Peyer's patch (tissue), 4 donors: Measurements from ENCODE around the gene PLCH2. TPM values are rescaled to one million over a fixed set of nuclear protein-coding genes. Genes with fewer than 3 reads are reported as not detected.
A peak's percentile ranks its signal among the peaks of the same experiment; 100 is the strongest.

Experiments
- DNase-seq, 3 donors: peaks; one replicate each; pipeline ENCODE4 v3.0.0-alpha.2; 2017 to 2019
- H3K27ac ChIP-seq, 4 donors: fragments of 200-600 bp; sonication (generic); one replicate each; pipeline ENCODE4 v1.5.1; 2016 to 2019
- H3K27me3 ChIP-seq, 2 donors: fragments of 200-600 bp; sonication (generic); one replicate each; pipeline ENCODE4 v1.5.1; 2019
- H3K36me3 ChIP-seq, 3 donors: fragments of 200-600 bp; sonication (generic); one replicate each; pipeline ENCODE4 v1.5.1; 2016 to 2019
- H3K4me1 ChIP-seq, 4 donors: fragments of 200-600 bp; sonication (generic); one replicate each; pipeline ENCODE4 v1.5.1; 2016 to 2019
- H3K4me3 ChIP-seq, 4 donors: fragments of 200-600 bp; sonication (generic); 1 replicate in 3 of 4; 2 replicates in 1 of 4; pipeline ENCODE4 v1.5.1; 2016 to 2019; ENCODE audit warnings: mild to moderate bottlenecking in 1 of 4
- H3K9me3 ChIP-seq, 4 donors: fragments of 200-600 bp; sonication (generic); one replicate each; pipeline ENCODE4 v1.5.1; 2016 to 2019; ENCODE audit warnings: mild to moderate bottlenecking in 1 of 4
- CTCF ChIP-seq, 6 experiments: fragments of 450-650 bp in 4 of 6; fragments of 200-600 bp in 2 of 6; sonication (generic) in 1 of 6; IDR thresholded peaks; one replicate each; pipeline ENCODE4 v1.5.1; 2017 to 2019; ENCODE audit warnings: antibody characterized with exemption in 6 of 6, mild to moderate bottlenecking in 3 of 6, moderate library complexity in 1 of 6
- POLR2A ChIP-seq, 2 donors: fragments of 450-650 bp; IDR thresholded peaks; one replicate each; pipeline ENCODE4 v1.5.1; 2017; ENCODE audit warnings: antibody characterized with exemption in 2 of 2, mild to moderate bottlenecking in 2 of 2, moderate library complexity in 2 of 2
- total RNA-seq, 4 donors: library from RNA; depleted of rRNA; stranded (reverse); fragments of >200 nt; gene quantifications; one replicate each; pipeline ENCODE4 v1.1.0, GENCODE V29; 2016

Gene PLCH2
- total RNA-seq, 4 donors from 2014 or later = 2.5 to 18.3 (median 7.8) TPM

- H3K4me1 ChIP-seq = no peaks in the 10 kb centered on the region
- no peaks in the 10 kb centered on the region for H3K36me3 ChIP-seq
- no peaks in the 10 kb centered on the region for H3K27me3 ChIP-seq
- no peak for DNase-seq
- H3K27ac ChIP-seq = no peak overlapping the region
- no peaks in the 10 kb centered on the region for H3K9me3 ChIP-seq
- TF ChIP-seq POLR2A (IDR thresholded peaks at IDR 0.05) (no peak), CTCF (IDR thresholded peaks at IDR 0.05) (peak in 1 of 6 experiments; percentile 18)
- no peak overlapping the region for H3K4me3 ChIP-seq
Measured at GRCh38 chr1:2459757-2460156, 16.3 kb upstream of the PLCH2 start.

GRCh38 chr1:2460203-2460602, 15.9 kb upstream of the PLCH2 start:
- TF ChIP-seq CTCF (IDR thresholded peaks at IDR 0.05) = no peak
- no peak for TF ChIP-seq POLR2A (IDR thresholded peaks at IDR 0.05)
- Histone ChIP-seq H3K9me3 (no peaks in the 10 kb centered on the region), H3K27ac (no peak overlapping the region), H3K27me3 (no peaks in the 10 kb centered on the region), H3K4me3 (no peak overlapping the region), H3K36me3 (no peaks in the 10 kb centered on the region), H3K4me1 (no peaks in the 10 kb centered on the region)
- DNase-seq = no peak

- TF ChIP-seq CTCF (IDR thresholded peaks at IDR 0.05) (no peak), POLR2A (IDR thresholded peaks at IDR 0.05) (no peak)
- H3K36me3 ChIP-seq = no peaks in the 10 kb centered on the region
Measured at GRCh38 chr1:2460996-2461751, 14.9 kb upstream of the PLCH2 start.

GRCh38 chr1:2462819-2463218, 13.3 kb upstream of the PLCH2 start:
- TF ChIP-seq POLR2A (IDR thresholded peaks at IDR 0.05) (no peak), CTCF (IDR thresholded peaks at IDR 0.05) (no peak)
- Histone ChIP-seq H3K27me3 (no peaks in the 10 kb centered on the region), H3K9me3 (no peaks in the 10 kb centered on the region), H3K27ac (no peak overlapping the region), H3K4me1 (peaks cover 0 to 13% (median 4%) of the 10 kb centered on the region in 4 donors), H3K36me3 (no peaks in the 10 kb centered on the region), H3K4me3 (no peak overlapping the region)
- no peak for DNase-seq

More at GRCh38 chr1:2460996-2461751, 14.9 kb upstream of the PLCH2 start:
- H3K27ac ChIP-seq = no peak overlapping the region
- no peak overlapping the region for H3K4me3 ChIP-seq
- H3K9me3 ChIP-seq = no peaks in the 10 kb centered on the region
- no peak for DNase-seq
- no peaks in the 10 kb centered on the region for H3K27me3 ChIP-seq
- H3K4me1 ChIP-seq = no peaks in the 10 kb centered on the region

- TF ChIP-seq POLR2A (IDR thresholded peaks at IDR 0.05) (no peak), CTCF (IDR thresholded peaks at IDR 0.05) (no peak)
- H3K27ac ChIP-seq = no peak overlapping the region
- H3K9me3 ChIP-seq = no peaks in the 10 kb centered on the region
- H3K4me3 ChIP-seq = no peak overlapping the region
- no peaks in the 10 kb centered on the region for H3K36me3 ChIP-seq
- no peaks in the 10 kb centered on the region for H3K27me3 ChIP-seq
- DNase-seq = no peak
- peaks cover 0 to 13% (median 4%) of the 10 kb centered on the region in 4 donors for H3K4me1 ChIP-seq
Measured at GRCh38 chr1:2463396-2463795, 12.7 kb upstream of the PLCH2 start.
